Panc1 (cell line): ENCODE data around the gene TRDN. TPM values are rescaled to one million over a fixed set of nuclear protein-coding genes. Genes with fewer than 3 reads are reported as not detected.

Experiments
- ATAC-seq: fragments of 200-7000 bp; cut with Tn5 transposase; 2 replicates; pipeline ENCODE4 v1.9.1; 2020; ENCODE audit warnings: mild to moderate bottlenecking, moderate library complexity
- BruUV-seq: library from RNA; stranded (reverse); fragments of 400-500 nt; replicated peaks from 2 replicates; lab custom pipeline; 2021; lab: Mats Ljungman, UMichigan
- CTCF ChIA-PET: fragments of 300-600 bp; sonication (Branson Sonifier 250); formaldehyde crosslinking; loops from one replicate; lab custom pipeline; 2022; ENCODE audit warnings: antibody characterized with exemption; lab: Charles Lee
- POLR2A ChIA-PET: fragments of 300-600 bp; sonication (Branson Sonifier 250); formaldehyde crosslinking; loops from one replicate; lab custom pipeline; 2022; ENCODE audit warnings: antibody characterized with exemption; lab: Charles Lee
- DNase-seq: peaks from one replicate; pipeline ENCODE4 v3.0.0-alpha.2; 2010; ENCODE audit warnings: low read depth, low spot score
- H3K27ac ChIP-seq: 2 replicates; pipeline ENCODE4 v1.5.1; 2011; ENCODE audit warnings: mild to moderate bottlenecking, low read length, inconsistent platforms
- H3K27me3 ChIP-seq: fragments of 200-500 bp; sonication (Bioruptor generic); 2 replicates; pipeline ENCODE4 v1.6.0; 2014; ENCODE audit warnings: low read length, inconsistent platforms; ENCODE audit not compliant: control insufficient read depth, insufficient read depth
- H3K36me3 ChIP-seq: fragments of 200-500 bp; sonication (Bioruptor generic); 2 replicates; pipeline ENCODE4 v1.5.1; 2014; ENCODE audit warnings: inconsistent platforms, mild to moderate bottlenecking, low read length, moderate library complexity; ENCODE audit not compliant: control insufficient read depth, insufficient read depth
- H3K4me1 ChIP-seq: 2 replicates; pipeline ENCODE4 v1.5.1; 2011; ENCODE audit warnings: inconsistent platforms, mild to moderate bottlenecking, low read length, moderate library complexity; ENCODE audit not compliant: control insufficient read depth, insufficient read depth
- H3K4me3 ChIP-seq, 2 experiments: 2 replicates each; pipeline ENCODE4 v1.5.1; 2011 to 2012; ENCODE audit warnings: low read depth in 2 of 2, low read length in 2 of 2, mild to moderate bottlenecking in 2 of 2, inconsistent platforms in 1 of 2, moderate library complexity in 1 of 2
- H3K9me3 ChIP-seq: fragments of 200-500 bp; sonication (Bioruptor generic); 2 replicates; pipeline ENCODE4 v1.5.1; 2014; ENCODE audit warnings: low read depth, mild to moderate bottlenecking, inconsistent platforms, low read length, moderate library complexity; ENCODE audit not compliant: control insufficient read depth, insufficient read depth
- POLR2AphosphoS5 ChIP-seq: IDR thresholded peaks from 2 replicates; pipeline ENCODE4 v1.6.1; 2012; ENCODE audit warnings: mild to moderate bottlenecking, low read depth, low read length, moderate library complexity
- SIN3A ChIP-seq: IDR thresholded peaks from 2 replicates; pipeline ENCODE4 v1.6.1; 2012; ENCODE audit warnings: low read depth, mild to moderate bottlenecking, low read length, moderate library complexity, borderline replicate concordance; ENCODE audit not compliant: insufficient read depth
- TCF7L2 ChIP-seq: IDR thresholded peaks from 2 replicates; pipeline ENCODE4 v1.6.1; 2011; ENCODE audit warnings: mild to moderate bottlenecking, low read depth, low read length, inconsistent platforms
- in situ Hi-C: cut with HindIII; loops from 2 replicates; pipeline ENCODE4 v1.10.0; 2016; ENCODE audit warnings: low sequenced_read_pairs, low pct_unique_long_range_greater_than_20kb
- intact Hi-C: fragments of 100-400 bp; cut with micrococcal nuclease; formaldehyde crosslinking; loops from one replicate; pipeline ENCODE4 v1.10.0; 2022; ENCODE audit not compliant: unreplicated experiment
- total RNA-seq: library from RNA; stranded (reverse); gene quantifications from one replicate; pipeline ENCODE4 v1.2.1, GENCODE V29; 2021; ENCODE audit not compliant: unreplicated experiment
- TF ChIP-seq, protein P1 (sequence below): fragments of 450-650 bp; IDR thresholded peaks from 2 replicates; pipeline ENCODE4 v1.5.1; 2017; ENCODE audit warnings: mild to moderate bottlenecking
- TF ChIP-seq, protein P2 (sequence below), 2 experiments: IDR thresholded peaks; 2 replicates each; pipeline ENCODE4 v1.6.1; 2011 to 2012; ENCODE audit warnings: low read depth in 2 of 2, control low read depth in 1 of 2, low read length in 1 of 2, mild to moderate bottlenecking in 1 of 2, moderate library complexity in 1 of 2; ENCODE audit not compliant: insufficient read depth in 1 of 2

TRDN gene
- total RNA-seq, 1 experiment from 2014 or later, result not detected

DNA sequence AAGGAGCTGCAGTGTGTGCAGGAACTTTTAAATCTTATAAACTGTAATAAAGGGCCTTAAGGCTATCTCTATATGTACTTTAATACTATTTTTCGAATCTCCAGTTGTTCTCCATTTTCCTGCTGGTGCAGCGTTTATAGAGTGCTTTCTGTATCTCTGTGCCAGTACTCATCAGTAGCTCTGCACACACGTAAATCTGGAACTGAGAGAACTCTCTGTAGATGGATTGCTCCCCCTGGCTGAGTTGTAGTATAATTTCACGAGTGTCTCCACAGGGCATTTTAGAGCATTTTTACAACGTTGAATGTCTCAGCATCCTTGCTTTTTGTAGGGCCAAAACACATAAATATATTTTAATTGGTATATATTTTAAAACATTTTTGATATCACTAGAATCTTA is 256.5 kb downstream of the TRDN start:
- in situ Hi-C loops, result no loop called here
- peak; percentile 93 for ATAC-seq
- BruUV-seq, result no TSS peak

DNA sequence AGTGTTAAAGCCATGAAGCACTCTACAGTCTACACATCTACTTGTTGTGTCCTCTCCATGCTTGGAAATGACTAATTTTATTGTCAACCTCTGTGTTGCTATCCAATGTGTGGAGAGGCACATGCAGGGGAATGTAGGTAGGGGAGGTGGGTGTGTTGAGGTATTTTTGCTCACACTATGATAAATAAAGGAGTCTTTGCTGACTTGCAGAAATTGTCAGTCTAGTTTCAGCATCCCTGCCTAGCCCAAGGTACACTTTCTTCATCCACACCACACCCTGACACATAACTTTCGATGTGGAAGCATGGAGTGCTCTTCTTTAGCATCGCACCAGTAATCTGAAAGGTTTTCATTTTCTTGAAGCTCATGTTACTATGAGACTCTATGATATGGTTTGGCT is 264.0 kb downstream of the TRDN start:
- in situ Hi-C loops, result no loop called here
- Histone ChIP-seq H3K4me3 (no peak overlapping the region), H3K9me3 (no peaks in the 10 kb centered on the region), H3K27me3 (no peaks in the 10 kb centered on the region), H3K27ac (no peak overlapping the region), H3K36me3 (no peaks in the 10 kb centered on the region), H3K4me1 (no peaks in the 10 kb centered on the region)
- no peak for ATAC-seq
- no peak for TF ChIP-seq TCF7L2
- TF ChIP-seq, protein P1, sequence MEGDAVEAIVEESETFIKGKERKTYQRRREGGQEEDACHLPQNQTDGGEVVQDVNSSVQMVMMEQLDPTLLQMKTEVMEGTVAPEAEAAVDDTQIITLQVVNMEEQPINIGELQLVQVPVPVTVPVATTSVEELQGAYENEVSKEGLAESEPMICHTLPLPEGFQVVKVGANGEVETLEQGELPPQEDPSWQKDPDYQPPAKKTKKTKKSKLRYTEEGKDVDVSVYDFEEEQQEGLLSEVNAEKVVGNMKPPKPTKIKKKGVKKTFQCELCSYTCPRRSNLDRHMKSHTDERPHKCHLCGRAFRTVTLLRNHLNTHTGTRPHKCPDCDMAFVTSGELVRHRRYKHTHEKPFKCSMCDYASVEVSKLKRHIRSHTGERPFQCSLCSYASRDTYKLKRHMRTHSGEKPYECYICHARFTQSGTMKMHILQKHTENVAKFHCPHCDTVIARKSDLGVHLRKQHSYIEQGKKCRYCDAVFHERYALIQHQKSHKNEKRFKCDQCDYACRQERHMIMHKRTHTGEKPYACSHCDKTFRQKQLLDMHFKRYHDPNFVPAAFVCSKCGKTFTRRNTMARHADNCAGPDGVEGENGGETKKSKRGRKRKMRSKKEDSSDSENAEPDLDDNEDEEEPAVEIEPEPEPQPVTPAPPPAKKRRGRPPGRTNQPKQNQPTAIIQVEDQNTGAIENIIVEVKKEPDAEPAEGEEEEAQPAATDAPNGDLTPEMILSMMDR, result no peak
- TF ChIP-seq POLR2AphosphoS5, result no peak
- no peak for TF ChIP-seq SIN3A
- TF ChIP-seq, protein P2, sequence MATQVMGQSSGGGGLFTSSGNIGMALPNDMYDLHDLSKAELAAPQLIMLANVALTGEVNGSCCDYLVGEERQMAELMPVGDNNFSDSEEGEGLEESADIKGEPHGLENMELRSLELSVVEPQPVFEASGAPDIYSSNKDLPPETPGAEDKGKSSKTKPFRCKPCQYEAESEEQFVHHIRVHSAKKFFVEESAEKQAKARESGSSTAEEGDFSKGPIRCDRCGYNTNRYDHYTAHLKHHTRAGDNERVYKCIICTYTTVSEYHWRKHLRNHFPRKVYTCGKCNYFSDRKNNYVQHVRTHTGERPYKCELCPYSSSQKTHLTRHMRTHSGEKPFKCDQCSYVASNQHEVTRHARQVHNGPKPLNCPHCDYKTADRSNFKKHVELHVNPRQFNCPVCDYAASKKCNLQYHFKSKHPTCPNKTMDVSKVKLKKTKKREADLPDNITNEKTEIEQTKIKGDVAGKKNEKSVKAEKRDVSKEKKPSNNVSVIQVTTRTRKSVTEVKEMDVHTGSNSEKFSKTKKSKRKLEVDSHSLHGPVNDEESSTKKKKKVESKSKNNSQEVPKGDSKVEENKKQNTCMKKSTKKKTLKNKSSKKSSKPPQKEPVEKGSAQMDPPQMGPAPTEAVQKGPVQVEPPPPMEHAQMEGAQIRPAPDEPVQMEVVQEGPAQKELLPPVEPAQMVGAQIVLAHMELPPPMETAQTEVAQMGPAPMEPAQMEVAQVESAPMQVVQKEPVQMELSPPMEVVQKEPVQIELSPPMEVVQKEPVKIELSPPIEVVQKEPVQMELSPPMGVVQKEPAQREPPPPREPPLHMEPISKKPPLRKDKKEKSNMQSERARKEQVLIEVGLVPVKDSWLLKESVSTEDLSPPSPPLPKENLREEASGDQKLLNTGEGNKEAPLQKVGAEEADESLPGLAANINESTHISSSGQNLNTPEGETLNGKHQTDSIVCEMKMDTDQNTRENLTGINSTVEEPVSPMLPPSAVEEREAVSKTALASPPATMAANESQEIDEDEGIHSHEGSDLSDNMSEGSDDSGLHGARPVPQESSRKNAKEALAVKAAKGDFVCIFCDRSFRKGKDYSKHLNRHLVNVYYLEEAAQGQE (IDR thresholded peaks at IDR 0.05; ENCODE audit: insufficient read depth in 1 of 2, low read depth in 2 of 2, low read length in 1 of 2), result no peak
- POLR2A ChIA-PET, result no interaction called here
- no TSS peak for BruUV-seq
- CTCF ChIA-PET, result interaction anchor here (0.6 kb wide), 1 partner anchor 44 kb away, joined by 8 read pairs; no protein-coding TSS in a partner anchor
- intact Hi-C loops, result no loop called here
- DNase-seq, result no peak

More for the DNA sequence above, 256.5 kb downstream of the TRDN start:
- Histone ChIP-seq H3K9me3 (no peaks in the 10 kb centered on the region), H3K27ac (no peak overlapping the region), H3K36me3 (no peaks in the 10 kb centered on the region), H3K4me1 (no peaks in the 10 kb centered on the region; the same call in 1 of the 2 replicates), H3K27me3 (no peaks in the 10 kb centered on the region), H3K4me3 (no peak overlapping the region)
- intact Hi-C loops, result loop anchor here (1.0 kb wide), 1 partner anchor 511 kb away; no protein-coding TSS in a partner anchor
- ChIA-PET CTCF (interaction anchor here (0.6 to 1.4 kb wide), 3 partner anchors 99 to 511 kb away, joined by 5 to 14 read pairs (median 8); no protein-coding TSS in a partner anchor), POLR2A (no interaction called here)
- no peak for TF ChIP-seq SIN3A
- no peak for TF ChIP-seq TCF7L2
- TF ChIP-seq, protein P1, result peak; percentile 75
- no peak for TF ChIP-seq POLR2AphosphoS5
- TF ChIP-seq, protein P2 (IDR thresholded peaks at IDR 0.05; ENCODE audit: insufficient read depth in 1 of 2, low read depth in 2 of 2, low read length in 1 of 2), result no peak
- peak; percentile 25 for DNase-seq
